OCI-LY3 (cell line): ENCODE measurements around the gene RBM44.

Source experiments
- H2AFZ ChIP-seq: fragments of 200-600, 300-600 bp; shearing (Covaris generic); 2 replicates; pipeline ENCODE4 v1.6.0; 2014; ENCODE audit warnings: antibody characterized with exemption, low read depth, low read length
- H3K27ac ChIP-seq: fragments of 200-600, 300-600 bp; sonication (generic); 2 replicates; pipeline ENCODE4 v1.5.1; 2014; ENCODE audit warnings: mild to moderate bottlenecking, low read length, moderate library complexity, mixed read lengths
- H3K27me3 ChIP-seq: fragments of 200-600, 300-600 bp; sonication (generic); 2 replicates; pipeline ENCODE4 v1.6.1; 2014; ENCODE audit warnings: low read depth, low read length, mixed read lengths
- H3K36me3 ChIP-seq: fragments of 200-600, 300-600 bp; sonication (generic); replicated peaks from 2 replicates; pipeline ENCODE3; 2014; ENCODE audit warnings: low read depth, low read length, mixed read lengths
- H3K4me1 ChIP-seq: fragments of 300-600, 200-600 bp; sonication (generic); 2 replicates; pipeline ENCODE4 v1.6.1; 2014; ENCODE audit warnings: low read length, mixed read lengths
- H3K4me2 ChIP-seq: fragments of 200-600, 300-600 bp; sonication (generic); 2 replicates; pipeline ENCODE4 v1.6.1; 2014; ENCODE audit warnings: low read length, mixed read lengths
- H3K4me3 ChIP-seq: fragments of 300-600, 200-600 bp; sonication (generic); 2 replicates; pipeline ENCODE4 v1.5.1; 2014; ENCODE audit warnings: antibody characterized with exemption, mild to moderate bottlenecking, low read length, moderate library complexity
- H3K79me2 ChIP-seq: fragments of 300-600, 200-600 bp; shearing (Covaris generic); 2 replicates; pipeline ENCODE4 v1.6.1; 2014; ENCODE audit warnings: mild to moderate bottlenecking, low read length, mixed read lengths
- H3K9ac ChIP-seq: fragments of 300-600, 200-600 bp; shearing (Covaris generic); 2 replicates; pipeline ENCODE4 v1.6.0; 2014; ENCODE audit warnings: mild to moderate bottlenecking, low read length, moderate library complexity
- H3K9me3 ChIP-seq: fragments of 200-600, 300-600 bp; shearing (Covaris generic); 2 replicates; pipeline ENCODE4 v1.6.1; 2014; ENCODE audit warnings: low read length, mixed read lengths; ENCODE audit not compliant: insufficient read depth
- H4K20me1 ChIP-seq: fragments of 200-600, 300-600 bp; sonication (generic); 2 replicates; pipeline ENCODE4 v1.6.1; 2016; ENCODE audit warnings: low read length, mixed read lengths; ENCODE audit not compliant: insufficient read depth
- EZH2phosphoT487 ChIP-seq: fragments of 200-600 bp; shearing (Covaris generic); IDR thresholded peaks from 2 replicates; pipeline ENCODE4 v1.6.1; 2018; ENCODE audit warnings: antibody characterized with exemption, mixed run types, low read depth
- TF ChIP-seq, protein P1 (sequence below): fragments of 200-600, 300-600 bp; sonication (generic); IDR thresholded peaks from 2 replicates; pipeline ENCODE4 v1.5.1; 2014; ENCODE audit warnings: antibody characterized with exemption, low read length, low read depth

Gene RBM44

GRCh38 chr2:237884681-237885080 lies 86.1 kb downstream of the RBM44 start:
- no peaks in the 10 kb centered on the region for H3K27me3 ChIP-seq
- H3K4me2 ChIP-seq = no peak overlapping the region
- H2AFZ ChIP-seq = no peak overlapping the region
- H3K27ac ChIP-seq = peak overlapping the region; percentile 10; the same call in 1 of the 2 replicates
- no peaks in the 10 kb centered on the region for H3K79me2 ChIP-seq
- no peak overlapping the region for H3K4me3 ChIP-seq
- H4K20me1 ChIP-seq = no peaks in the 10 kb centered on the region
- H3K9ac ChIP-seq = no peak overlapping the region
- peaks cover 51% of the 10 kb centered on the region for H3K4me1 ChIP-seq
- TF ChIP-seq EZH2phosphoT487 = no peak
- TF ChIP-seq, protein P1, sequence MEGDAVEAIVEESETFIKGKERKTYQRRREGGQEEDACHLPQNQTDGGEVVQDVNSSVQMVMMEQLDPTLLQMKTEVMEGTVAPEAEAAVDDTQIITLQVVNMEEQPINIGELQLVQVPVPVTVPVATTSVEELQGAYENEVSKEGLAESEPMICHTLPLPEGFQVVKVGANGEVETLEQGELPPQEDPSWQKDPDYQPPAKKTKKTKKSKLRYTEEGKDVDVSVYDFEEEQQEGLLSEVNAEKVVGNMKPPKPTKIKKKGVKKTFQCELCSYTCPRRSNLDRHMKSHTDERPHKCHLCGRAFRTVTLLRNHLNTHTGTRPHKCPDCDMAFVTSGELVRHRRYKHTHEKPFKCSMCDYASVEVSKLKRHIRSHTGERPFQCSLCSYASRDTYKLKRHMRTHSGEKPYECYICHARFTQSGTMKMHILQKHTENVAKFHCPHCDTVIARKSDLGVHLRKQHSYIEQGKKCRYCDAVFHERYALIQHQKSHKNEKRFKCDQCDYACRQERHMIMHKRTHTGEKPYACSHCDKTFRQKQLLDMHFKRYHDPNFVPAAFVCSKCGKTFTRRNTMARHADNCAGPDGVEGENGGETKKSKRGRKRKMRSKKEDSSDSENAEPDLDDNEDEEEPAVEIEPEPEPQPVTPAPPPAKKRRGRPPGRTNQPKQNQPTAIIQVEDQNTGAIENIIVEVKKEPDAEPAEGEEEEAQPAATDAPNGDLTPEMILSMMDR = no peak
- no peaks in the 10 kb centered on the region for H3K9me3 ChIP-seq
- H3K36me3 ChIP-seq = no peaks in the 10 kb centered on the region

DNA sequence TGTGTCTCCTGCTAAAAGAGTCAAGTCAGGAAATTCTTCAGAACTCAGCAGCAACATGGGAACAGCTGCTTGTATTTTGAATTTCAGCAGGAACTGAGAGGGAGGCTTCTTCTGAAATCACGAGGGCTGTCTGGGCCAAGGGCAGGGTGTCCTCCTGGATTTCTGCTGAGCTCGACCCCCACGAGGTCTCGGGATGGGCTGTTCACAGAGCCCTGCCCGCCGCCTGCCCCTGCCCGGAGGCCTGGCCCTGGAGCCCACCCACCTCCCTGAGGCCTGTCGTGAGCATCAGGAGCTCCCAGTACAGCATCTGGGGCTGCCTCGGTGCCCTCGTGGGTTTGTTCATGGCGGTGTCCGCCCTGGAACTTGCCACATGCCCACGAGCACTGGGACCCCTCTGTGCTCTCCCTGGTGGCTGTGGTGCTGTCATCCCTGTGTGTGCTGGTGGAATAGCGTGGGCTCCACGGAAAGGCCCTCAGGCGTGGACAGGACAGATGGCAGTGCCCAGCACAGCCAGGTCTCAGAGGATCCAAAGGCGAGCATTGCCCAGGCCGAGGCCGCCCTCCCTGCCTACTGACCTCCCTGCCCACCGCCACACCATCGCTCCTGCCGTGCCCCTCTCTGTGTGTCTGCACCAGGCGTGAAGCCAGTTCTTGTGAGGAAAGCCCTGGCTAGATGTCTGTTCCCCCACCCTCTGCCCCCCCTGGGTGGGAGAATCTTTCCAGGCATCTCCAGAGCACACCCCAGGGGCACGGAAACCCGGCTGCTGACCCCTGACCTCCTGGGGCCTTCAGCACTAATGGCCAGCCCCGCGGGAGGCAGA lies 86.7 kb downstream of the RBM44 start:
- H2AFZ ChIP-seq = no peak overlapping the region
- H3K4me2 ChIP-seq = 0 out of 2 replicates have a peak overlapping the region, but pooled peaks have one; percentile 13
- H3K36me3 ChIP-seq = no peaks in the 10 kb centered on the region
- TF ChIP-seq, protein P1 = no peak
- H3K9ac ChIP-seq = no peak overlapping the region
- H3K27ac ChIP-seq = peak overlapping the region; percentile 10; the same call in 1 of the 2 replicates
- H3K27me3 ChIP-seq = no peaks in the 10 kb centered on the region
- H3K79me2 ChIP-seq = no peaks in the 10 kb centered on the region
- no peak overlapping the region for H3K4me3 ChIP-seq
- H3K4me1 ChIP-seq = peaks cover 58% of the 10 kb centered on the region
- no peaks in the 10 kb centered on the region for H4K20me1 ChIP-seq
- no peaks in the 10 kb centered on the region for H3K9me3 ChIP-seq

DNA sequence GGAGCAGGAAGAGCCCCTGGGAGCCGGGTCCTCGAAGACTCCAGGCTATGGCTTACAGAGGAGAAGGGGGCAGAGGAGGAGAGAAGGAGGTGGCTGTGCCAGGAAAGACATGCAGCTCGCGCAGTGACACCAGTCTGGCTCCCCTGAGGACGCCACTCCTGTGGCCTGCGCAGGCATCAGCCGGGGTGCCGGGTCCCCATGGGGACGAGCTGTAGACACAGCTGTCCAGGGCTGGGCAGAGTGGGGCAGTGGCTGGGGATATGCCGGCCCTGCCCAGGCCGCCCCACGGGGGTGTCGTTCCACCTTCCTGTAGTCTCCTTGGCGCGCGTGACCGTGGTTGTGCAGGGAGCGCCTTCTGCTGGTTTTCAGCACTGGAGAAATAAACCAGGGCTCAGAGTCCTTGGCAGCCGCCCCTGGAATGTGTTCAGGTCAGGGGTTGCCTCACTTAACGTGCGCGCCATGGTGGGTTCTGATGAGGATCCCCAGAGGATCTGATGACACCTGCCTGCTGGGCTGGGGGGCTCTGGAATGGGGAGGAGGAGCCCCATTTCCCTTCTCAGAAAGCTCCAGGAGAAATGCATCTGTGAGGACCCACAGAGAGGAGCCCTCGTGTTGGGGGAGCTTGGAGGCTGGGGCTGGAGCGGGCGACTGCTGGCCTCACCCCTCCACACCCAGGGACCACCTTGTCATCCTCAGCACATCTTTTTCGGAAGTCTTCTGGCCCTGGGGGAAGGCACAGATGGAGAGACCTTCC lies 87.5 kb downstream of the RBM44 start:
- Histone ChIP-seq H3K4me2 (peak overlapping the region; percentile 78), H3K4me3 (peak overlapping the region; percentile 61; the same call in 1 of the 2 replicates), H3K79me2 (no peaks in the 10 kb centered on the region), H3K9me3 (no peaks in the 10 kb centered on the region), H3K27ac (peak overlapping the region; percentile 43), H3K4me1 (peaks cover 65% of the 10 kb centered on the region), H2AFZ (peak overlapping the region; percentile 4; the same call in 1 of the 2 replicates), H3K9ac (peak overlapping the region; percentile 49; the same call in 1 of the 2 replicates), H4K20me1 (no peaks in the 10 kb centered on the region), H3K36me3 (no peaks in the 10 kb centered on the region), H3K27me3 (no peaks in the 10 kb centered on the region)
- TF ChIP-seq, protein P1 = no peak
- no peak for TF ChIP-seq EZH2phosphoT487
